Spleen (tissue), 11 donors: ENCODE results near the gene ACTR3. TPM values are rescaled to one million over a fixed set of nuclear protein-coding genes. Genes with fewer than 3 reads are reported as not detected.
A peak's percentile ranks its signal among the peaks of the same experiment; 100 is the strongest.

Source experiments
- DNase-seq: peaks from one replicate; pipeline ENCODE4 v3.0.0-alpha.2; 2020
- H3K27ac ChIP-seq, 8 donors: fragments of 200-600 bp; sonication (generic) in 7 of 8; 1 replicate in 4 of 8; 2 replicates in 4 of 8; pipeline versions ENCODE4 v1.5.0 to v1.8.0; 2016 to 2021; ENCODE audit warnings: inconsistent platforms in 4 of 8, mild to moderate bottlenecking in 4 of 8, moderate library complexity in 1 of 8
- H3K27me3 ChIP-seq, 7 donors: fragments of 200-600 bp; sonication (generic) in 6 of 7; replicated peaks in 1 of 7; 1 replicate in 4 of 7; 2 replicates in 3 of 7; pipeline versions ENCODE4 v1.5.0 to v1.8.0; 2016 to 2021; ENCODE audit warnings: inconsistent platforms in 3 of 7, mild to moderate bottlenecking in 1 of 7
- H3K36me3 ChIP-seq, 6 donors: fragments of 200-600 bp; sonication (generic) in 5 of 6; 1 replicate in 4 of 6; 2 replicates in 2 of 6; pipeline versions ENCODE4 v1.5.0 to v1.8.0; 2016 to 2021; ENCODE audit warnings: inconsistent platforms in 2 of 6
- H3K4me1 ChIP-seq, 6 donors: fragments of 200-600 bp; sonication (generic) in 5 of 6; 1 replicate in 3 of 6; 2 replicates in 3 of 6; pipeline versions ENCODE4 v1.5.0 to v1.8.0; 2016 to 2021; ENCODE audit warnings: inconsistent platforms in 3 of 6
- H3K4me3 ChIP-seq, 8 donors: fragments of 200-600 bp; sonication (generic) in 7 of 8; 1 replicate in 4 of 8; 2 replicates in 4 of 8; pipeline versions ENCODE4 v1.5.0 to v1.8.0; 2016 to 2021; ENCODE audit warnings: inconsistent platforms in 4 of 8, mild to moderate bottlenecking in 4 of 8, moderate library complexity in 2 of 8
- H3K9me3 ChIP-seq, 8 donors: fragments of 200-600 bp; sonication (generic) in 7 of 8; 1 replicate in 4 of 8; 2 replicates in 4 of 8; pipeline versions ENCODE4 v1.5.0 to v1.8.0; 2016 to 2021; ENCODE audit warnings: inconsistent platforms in 4 of 8
- POLR2A ChIP-seq, 3 donors: fragments of 450-650 bp; IDR thresholded peaks; one replicate each; pipeline ENCODE4 v1.5.1; 2017; ENCODE audit warnings: antibody characterized with exemption in 3 of 3, mild to moderate bottlenecking in 1 of 3
- POLR2AphosphoS5 ChIP-seq, 3 donors: sonication (generic); formaldehyde crosslinking; IDR thresholded peaks; one replicate each; pipeline ENCODE4 v1.5.1; 2017; ENCODE audit warnings: antibody characterized with exemption in 3 of 3
- WGBS, 5 donors: extraction: QIAGEN DNeasy Blood & Tissue Kit in 3 of 5; methylation state at CpG; one replicate each; pipeline versions ENCODE4 v1.1.5 to v1.1.7; 2013 to 2018; 5-methylcytosine and 5-hydroxymethylcytosine counted together
- intact Hi-C: fragments of 100-400 bp; cut with DNase I; formaldehyde crosslinking; loops from one replicate; pipeline ENCODE4 v1.15.0; 2023; ENCODE audit warnings: low total_unique reads
- polyA plus RNA-seq, 3 donors: library from polyadenylated mRNA; stranded (reverse); fragments of 200-250 nt; gene quantifications; one replicate each; pipeline ENCODE4 v1.2.1, GENCODE V29; 2013
- total RNA-seq, 7 donors: library from RNA; depleted of rRNA in 3 of 7; stranded (reverse); fragments of >200 nt in 3 of 7; fragmentation: NEBNext Ultra II Directional in 4 of 7; extraction: Animal tissue kit (Norgen Biotek cat#: 25700) in 4 of 7; gene quantifications; one replicate each; pipeline versions ENCODE4 v1.1.0 to v1.2.1, GENCODE V29; 2016 to 2021
- TF ChIP-seq, protein P1 (sequence below), 11 experiments: fragments of 200-600 bp in 7 of 11; fragments of 450-650 bp in 4 of 11; sonication (generic) in 4 of 11; IDR thresholded peaks in 8 of 11; conservative IDR thresholded peaks in 3 of 11; 1 replicate in 7 of 11; 2 replicates in 4 of 11; pipeline versions ENCODE4 v1.4.0 to v1.8.0; 2016 to 2021; ENCODE audit warnings: antibody characterized with exemption in 11 of 11, inconsistent platforms in 4 of 11, mild to moderate bottlenecking in 1 of 11
- donor health status: healthy with polysubstance abuse.
- donor health status: DM: no; HTN: no; CAD: no; lungs with moderate emphysema.
- donor health status: DM: no; HTN: no; CAD: no.
- donor health status: Bipolar disorder and iron deficiency.
- donor health status: healthy.
- donor health status: DM: no; HTN: no; CAD: no.
- donor health status: DM: yes; HTN: yes; CAD: no.

ACTR3 gene
- total and polyA plus RNA-seq, 10 donors: 75.5 to 488 (median 221) TPM

- no peak for TF ChIP-seq POLR2AphosphoS5 (IDR thresholded peaks at IDR 0.05)
- no peak for TF ChIP-seq POLR2A (IDR thresholded peaks at IDR 0.05)
- TF ChIP-seq, protein P1, sequence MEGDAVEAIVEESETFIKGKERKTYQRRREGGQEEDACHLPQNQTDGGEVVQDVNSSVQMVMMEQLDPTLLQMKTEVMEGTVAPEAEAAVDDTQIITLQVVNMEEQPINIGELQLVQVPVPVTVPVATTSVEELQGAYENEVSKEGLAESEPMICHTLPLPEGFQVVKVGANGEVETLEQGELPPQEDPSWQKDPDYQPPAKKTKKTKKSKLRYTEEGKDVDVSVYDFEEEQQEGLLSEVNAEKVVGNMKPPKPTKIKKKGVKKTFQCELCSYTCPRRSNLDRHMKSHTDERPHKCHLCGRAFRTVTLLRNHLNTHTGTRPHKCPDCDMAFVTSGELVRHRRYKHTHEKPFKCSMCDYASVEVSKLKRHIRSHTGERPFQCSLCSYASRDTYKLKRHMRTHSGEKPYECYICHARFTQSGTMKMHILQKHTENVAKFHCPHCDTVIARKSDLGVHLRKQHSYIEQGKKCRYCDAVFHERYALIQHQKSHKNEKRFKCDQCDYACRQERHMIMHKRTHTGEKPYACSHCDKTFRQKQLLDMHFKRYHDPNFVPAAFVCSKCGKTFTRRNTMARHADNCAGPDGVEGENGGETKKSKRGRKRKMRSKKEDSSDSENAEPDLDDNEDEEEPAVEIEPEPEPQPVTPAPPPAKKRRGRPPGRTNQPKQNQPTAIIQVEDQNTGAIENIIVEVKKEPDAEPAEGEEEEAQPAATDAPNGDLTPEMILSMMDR (IDR thresholded peaks at IDR 0.05 in 8 of 11, conservative IDR thresholded peaks at IDR 0.05 in 3 of 11): no peak
- no peak overlapping the region for H3K4me3 ChIP-seq
- no peak for DNase-seq
- peaks cover 0 to 22% (median 0%) of the 10 kb centered on the region in 6 donors for H3K36me3 ChIP-seq
- intact Hi-C loops: no loop called here
- peaks cover 0 to 46% (median 13%) of the 10 kb centered on the region in 6 donors for H3K4me1 ChIP-seq
- 84 to 96% (median 94%) methylated on average over 1 of the region's 1 CpG for WGBS, 5 donors
- H3K27ac ChIP-seq: no peak overlapping the region
- no peaks in the 10 kb centered on the region for H3K27me3 ChIP-seq
- no peaks in the 10 kb centered on the region for H3K9me3 ChIP-seq
Observed at GRCh38 chr2:113878743-113879142, 11.1 kb upstream of the ACTR3 start.

- no peak for TF ChIP-seq POLR2A (IDR thresholded peaks at IDR 0.05)
- TF ChIP-seq POLR2AphosphoS5 (IDR thresholded peaks at IDR 0.05): no peak
- TF ChIP-seq, protein P1 (IDR thresholded peaks at IDR 0.05 in 8 of 11, conservative IDR thresholded peaks at IDR 0.05 in 3 of 11): no peak
- Histone ChIP-seq H3K27me3 (no peaks in the 10 kb centered on the region), H3K9me3 (no peaks in the 10 kb centered on the region), H3K4me1 (peaks cover 0 to 47% (median 7%) of the 10 kb centered on the region in 6 donors), H3K36me3 (peaks cover 0 to 22% (median 0%) of the 10 kb centered on the region in 6 donors), H3K4me3 (no peak overlapping the region), H3K27ac (no peak overlapping the region)
- DNase-seq: no peak
- intact Hi-C loops: no loop called here
- WGBS, 5 donors: 63 to 97% (median 93%) methylated on average over 3 of the region's 3 CpGs
Observed at GRCh38 chr2:113879457-113879856, 10.4 kb upstream of the ACTR3 start.

DNA sequence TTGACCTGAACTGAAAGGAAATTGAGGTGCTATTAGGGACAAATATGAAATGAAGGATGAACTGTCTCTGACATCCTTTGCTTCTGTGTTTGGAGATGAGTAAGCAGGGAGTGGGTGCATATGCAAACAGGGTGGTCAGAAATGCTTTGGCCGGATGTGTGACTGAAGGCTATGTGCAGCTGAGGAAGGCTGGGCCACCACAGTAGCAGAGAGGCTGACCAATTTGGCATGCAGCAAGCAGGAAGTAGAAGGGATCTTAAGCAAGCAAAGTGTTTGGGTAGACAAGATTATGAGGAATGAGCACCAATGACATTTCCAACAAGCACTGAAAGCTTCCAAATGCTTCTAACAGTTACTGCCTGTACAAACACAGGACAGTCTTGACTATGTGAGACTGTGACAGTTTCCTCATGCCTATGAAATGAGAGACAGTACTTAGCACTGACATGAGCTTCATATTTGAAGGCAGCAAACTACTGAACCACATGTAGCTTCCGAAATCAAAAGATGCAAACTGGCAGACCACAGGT lies 3.3 kb upstream of the ACTR3 start:
- peak overlapping the region; percentile 49 to 100 (median 88) for H3K27ac ChIP-seq
- TF ChIP-seq POLR2A (IDR thresholded peaks at IDR 0.05): peak in 1 of 3 donors; percentile 31
- TF ChIP-seq, protein P1 (IDR thresholded peaks at IDR 0.05 in 8 of 11, conservative IDR thresholded peaks at IDR 0.05 in 3 of 11): no peak
- TF ChIP-seq POLR2AphosphoS5 (IDR thresholded peaks at IDR 0.05): peak in 2 of 3 donors; percentile 67 to 88
- H3K4me3 ChIP-seq: peak overlapping the region in 2 of 8 donors; percentile 9 to 87
- H3K27me3 ChIP-seq: no peaks in the 10 kb centered on the region
- H3K36me3 ChIP-seq: peaks cover 0 to 18% (median 0%) of the 10 kb centered on the region in 6 donors
- 15 to 32% (median 24%) methylated on average over 2 of the region's 2 CpGs for WGBS, 5 donors
- H3K9me3 ChIP-seq: no peaks in the 10 kb centered on the region
- DNase-seq: peak; percentile 81
- intact Hi-C loops: no loop called here
- peaks cover 31 to 61% (median 48%) of the 10 kb centered on the region in 6 donors for H3K4me1 ChIP-seq

DNA sequence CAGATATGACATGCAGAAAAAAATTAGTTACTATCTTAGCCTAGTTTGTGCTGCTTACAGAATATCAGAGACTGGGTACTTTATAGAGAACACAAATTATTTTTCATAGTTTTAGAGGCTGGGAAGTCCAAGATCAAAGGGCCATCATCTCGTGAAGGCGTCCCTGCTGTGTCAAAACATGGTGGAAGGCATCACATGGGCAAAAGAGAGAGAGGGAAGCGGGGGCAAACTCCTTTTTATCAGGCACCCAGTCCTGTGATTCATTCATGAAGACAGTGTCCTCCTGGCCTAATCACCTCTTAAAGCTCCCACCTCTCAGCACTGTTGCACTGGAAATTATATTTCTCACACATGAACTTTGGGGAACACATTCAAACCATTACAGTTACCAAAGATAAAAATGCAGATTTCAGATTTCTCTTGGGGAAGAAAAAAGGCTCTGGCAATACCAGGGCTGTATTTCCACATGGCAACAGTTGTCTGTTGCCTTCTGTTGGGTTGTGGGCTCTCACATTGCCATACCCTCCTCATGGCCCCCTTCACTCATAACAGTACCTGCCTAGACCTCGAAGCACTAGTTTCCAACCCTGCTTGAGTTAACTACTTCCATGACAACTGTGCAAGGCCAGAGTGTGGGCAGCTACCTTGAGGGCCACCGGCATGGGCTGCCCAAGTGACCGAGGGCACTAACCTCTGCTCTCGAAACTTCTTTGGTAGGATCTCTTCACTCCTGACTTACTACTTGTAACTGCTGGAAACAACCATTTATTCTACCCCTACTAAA lies 2.7 kb upstream of the ACTR3 start:
- intact Hi-C loops: no loop called here
- 54 to 75% (median 63%) methylated on average over 7 of the region's 7 CpGs for WGBS, 5 donors
- H3K4me1 ChIP-seq: peaks cover 38 to 68% (median 55%) of the 10 kb centered on the region in 6 donors
- peaks cover 0 to 11% (median 0%) of the 10 kb centered on the region in 6 donors for H3K36me3 ChIP-seq
- no peaks in the 10 kb centered on the region for H3K27me3 ChIP-seq
- H3K4me3 ChIP-seq: peak overlapping the region in 2 of 8 donors; percentile 2 to 87
- TF ChIP-seq POLR2AphosphoS5 (IDR thresholded peaks at IDR 0.05): no peak
- TF ChIP-seq, protein P1 (IDR thresholded peaks at IDR 0.05 in 8 of 11, conservative IDR thresholded peaks at IDR 0.05 in 3 of 11): no peak
- TF ChIP-seq POLR2A (IDR thresholded peaks at IDR 0.05): no peak
- no peaks in the 10 kb centered on the region for H3K9me3 ChIP-seq
- H3K27ac ChIP-seq: peak overlapping the region; percentile 49 to 100 (median 88)
- DNase-seq: no peak
